ENCODE data around the gene ARF3. TPM values are rescaled to one million over a fixed set of nuclear protein-coding genes. Genes with fewer than 3 reads are reported as not detected.
A peak's percentile ranks its signal among the peaks of the same experiment; 100 is the strongest.

The ARF3 gene
- total and polyA plus RNA-seq, 12 donors = 30.3 to 90.8 (median 53.8) TPM

DNA sequence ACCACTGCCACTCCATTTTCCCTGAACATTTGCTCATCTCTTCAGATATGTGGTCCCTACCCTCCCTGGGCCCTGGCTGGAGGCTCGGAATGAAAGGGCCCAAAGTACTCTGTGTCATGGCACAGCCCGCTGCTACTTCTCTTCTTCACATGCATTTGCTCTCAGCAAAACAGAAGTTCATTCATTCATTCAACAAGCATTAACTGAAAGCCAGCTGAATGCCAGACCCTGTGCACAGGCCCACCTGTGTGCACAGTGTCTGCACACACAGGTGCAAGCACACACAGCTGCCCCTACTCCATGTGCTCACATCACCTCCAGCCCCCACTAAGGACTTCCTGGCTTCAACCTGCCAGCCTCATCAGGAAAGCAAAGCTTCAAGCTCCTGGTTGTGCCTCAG is 28.6 kb upstream of the ARF3 start:
- no peak overlapping the region for H3K4me3 ChIP-seq
- H3K27ac ChIP-seq = peak overlapping the region in 1 of 10 donors; percentile 30
- peak in 1 of 8 donors; percentile 7 for ATAC-seq
- H3K4me1 ChIP-seq = peaks cover 4 to 28% (median 14%) of the 10 kb centered on the region in 9 donors
- H3K27me3 ChIP-seq = peaks cover 12 to 100% (median 77%) of the 10 kb centered on the region in 7 donors
- DNase-seq = no peak
- intact Hi-C loops (cut with DNase I) = loop anchor here in 3 of 10 donors (5.0 to 10.0 kb wide), 4 partner anchors 51 to 131 kb away; partner anchors contain the start of genes DDX23 (in 1 of the 3) and FKBP11 (in 1 of the 3)
- H3K36me3 ChIP-seq = no peaks in the 10 kb centered on the region
- H3K9me3 ChIP-seq = no peaks in the 10 kb centered on the region
- WGBS, 2 donors = 60 to 63% methylated on average over 2 of the region's 2 CpGs
- TF ChIP-seq, protein P1, sequence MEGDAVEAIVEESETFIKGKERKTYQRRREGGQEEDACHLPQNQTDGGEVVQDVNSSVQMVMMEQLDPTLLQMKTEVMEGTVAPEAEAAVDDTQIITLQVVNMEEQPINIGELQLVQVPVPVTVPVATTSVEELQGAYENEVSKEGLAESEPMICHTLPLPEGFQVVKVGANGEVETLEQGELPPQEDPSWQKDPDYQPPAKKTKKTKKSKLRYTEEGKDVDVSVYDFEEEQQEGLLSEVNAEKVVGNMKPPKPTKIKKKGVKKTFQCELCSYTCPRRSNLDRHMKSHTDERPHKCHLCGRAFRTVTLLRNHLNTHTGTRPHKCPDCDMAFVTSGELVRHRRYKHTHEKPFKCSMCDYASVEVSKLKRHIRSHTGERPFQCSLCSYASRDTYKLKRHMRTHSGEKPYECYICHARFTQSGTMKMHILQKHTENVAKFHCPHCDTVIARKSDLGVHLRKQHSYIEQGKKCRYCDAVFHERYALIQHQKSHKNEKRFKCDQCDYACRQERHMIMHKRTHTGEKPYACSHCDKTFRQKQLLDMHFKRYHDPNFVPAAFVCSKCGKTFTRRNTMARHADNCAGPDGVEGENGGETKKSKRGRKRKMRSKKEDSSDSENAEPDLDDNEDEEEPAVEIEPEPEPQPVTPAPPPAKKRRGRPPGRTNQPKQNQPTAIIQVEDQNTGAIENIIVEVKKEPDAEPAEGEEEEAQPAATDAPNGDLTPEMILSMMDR (IDR thresholded peaks at IDR 0.05) = no peak

DNA sequence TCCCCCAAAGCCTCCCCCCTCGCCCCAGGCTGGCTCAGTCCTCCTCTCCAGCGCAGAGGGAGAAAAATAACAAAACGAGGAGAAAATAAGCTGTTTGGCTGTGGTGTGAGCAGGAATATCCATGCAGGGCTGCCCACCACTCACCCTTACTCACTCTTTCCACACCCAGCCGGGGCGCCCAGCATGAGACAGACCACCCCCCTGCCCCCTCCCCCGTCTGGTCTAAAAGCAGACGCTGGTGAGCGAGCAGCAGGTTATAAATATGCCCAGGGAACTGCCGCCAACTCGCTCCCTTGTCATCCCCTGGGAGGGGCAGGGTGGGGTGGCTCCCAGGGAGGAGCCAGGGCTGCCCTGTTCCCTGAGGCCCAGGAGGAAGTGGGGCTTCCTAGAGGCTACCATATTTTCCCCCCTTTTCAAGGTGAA is 28.2 kb upstream of the ARF3 start:
- ATAC-seq = peak; percentile 50 to 95 (median 84)
- peaks cover 8 to 33% (median 18%) of the 10 kb centered on the region in 9 donors for H3K4me1 ChIP-seq
- no peaks in the 10 kb centered on the region for H3K36me3 ChIP-seq
- WGBS, 2 donors = 9 to 13% methylated on average over 10 of the region's 10 CpGs
- peak; percentile 63 to 65 for DNase-seq
- peak overlapping the region in 4 of 10 donors; percentile 9 to 15 (median 14) for H3K4me3 ChIP-seq
- no peaks in the 10 kb centered on the region for H3K9me3 ChIP-seq
- intact Hi-C loops (cut with DNase I) = loop anchor here in 3 of 10 donors (5.0 to 10.0 kb wide), 4 partner anchors 51 to 131 kb away; partner anchors contain the start of genes DDX23 (in 1 of the 3) and FKBP11 (in 1 of the 3)
- peaks cover 16 to 100% (median 77%) of the 10 kb centered on the region in 7 donors for H3K27me3 ChIP-seq
- peak overlapping the region in 5 of 10 donors; percentile 15 to 47 (median 30) for H3K27ac ChIP-seq
- TF ChIP-seq, protein P1 (IDR thresholded peaks at IDR 0.05) = no peak

DNA sequence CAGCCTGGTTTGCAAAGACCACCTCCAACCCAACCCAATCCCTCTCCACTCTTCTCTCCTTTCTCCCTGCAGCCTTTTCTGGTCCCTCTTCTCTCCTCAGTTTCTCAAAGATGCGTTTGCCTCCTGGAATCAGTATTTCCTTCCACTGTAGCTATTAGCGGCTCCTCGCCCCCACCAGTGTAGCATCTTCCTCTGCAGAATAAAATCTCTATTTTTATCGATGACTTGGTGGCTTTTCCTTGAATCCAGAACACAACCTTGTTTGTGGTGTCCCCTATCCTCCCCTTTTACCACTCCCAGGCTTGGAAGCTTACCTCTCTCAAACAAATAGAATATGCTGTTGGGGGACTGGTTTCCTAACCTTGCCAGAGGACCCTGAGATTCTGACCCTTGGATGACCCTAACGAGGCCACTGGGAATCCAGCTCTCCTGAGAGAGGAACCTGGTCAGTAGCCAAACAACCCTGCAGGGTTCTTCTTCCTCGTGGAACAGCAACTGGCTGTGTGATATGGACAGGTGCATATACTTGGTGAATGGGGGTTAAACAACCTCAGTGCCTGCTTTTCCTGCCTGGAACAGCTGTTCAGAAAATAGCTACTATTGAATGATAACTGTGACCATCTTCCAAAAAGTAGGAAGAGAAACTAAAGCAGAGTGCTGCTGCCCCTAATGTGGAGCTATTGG is 25.3 kb upstream of the ARF3 start:
- TF ChIP-seq, protein P1 (IDR thresholded peaks at IDR 0.05) = no peak
- Histone ChIP-seq H3K27ac (no peak overlapping the region), H3K4me3 (no peak overlapping the region), H3K9me3 (no peaks in the 10 kb centered on the region), H3K4me1 (peaks cover 33 to 57% (median 46%) of the 10 kb centered on the region in 9 donors), H3K27me3 (peaks cover 40 to 100% (median 82%) of the 10 kb centered on the region in 7 donors), H3K36me3 (no peaks in the 10 kb centered on the region)
- intact Hi-C loops (cut with DNase I) = loop anchor here in 3 of 10 donors (10.0 kb wide), 3 partner anchors 48 to 128 kb away; partner anchors contain the start of genes DDX23 (in 1 of the 3) and FKBP11 (in 1 of the 3)
- 49 to 55% methylated on average over 6 of the region's 6 CpGs for WGBS, 2 donors
- ATAC-seq (no peak), DNase-seq (no peak)

DNA sequence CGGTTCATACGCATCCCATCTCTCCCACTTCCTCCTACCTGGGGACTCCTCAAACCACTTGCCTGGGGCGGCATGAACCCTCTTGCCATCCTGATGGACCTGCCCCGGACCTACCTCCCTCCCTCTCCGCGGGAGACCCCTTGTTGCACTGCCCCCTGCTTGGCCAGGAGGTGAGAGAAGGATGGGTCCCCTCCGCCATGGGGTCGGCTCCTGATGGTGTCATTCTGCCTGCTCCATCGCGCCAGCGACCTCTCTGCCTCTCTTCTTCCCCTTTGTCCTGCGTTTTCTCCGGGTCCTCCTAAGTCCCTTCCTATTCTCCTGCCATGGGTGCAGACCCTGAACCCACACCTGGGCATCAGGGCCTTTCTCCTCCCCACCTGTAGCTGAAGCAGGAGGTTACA is 24.5 kb upstream of the ARF3 start:
- Histone ChIP-seq H3K36me3 (no peaks in the 10 kb centered on the region), H3K4me3 (peak overlapping the region in 2 of 10 donors; percentile 30 to 45), H3K27me3 (peaks cover 40 to 100% (median 84%) of the 10 kb centered on the region in 7 donors), H3K27ac (no peak overlapping the region), H3K9me3 (no peaks in the 10 kb centered on the region), H3K4me1 (peaks cover 33 to 60% (median 46%) of the 10 kb centered on the region in 9 donors)
- intact Hi-C loops (cut with DNase I) = loop anchor here in 3 of 10 donors (10.0 kb wide), 3 partner anchors 47 to 127 kb away; partner anchors contain the start of genes DDX23 (in 1 of the 3) and FKBP11 (in 1 of the 3)
- TF ChIP-seq, protein P1 (IDR thresholded peaks at IDR 0.05) = no peak
- WGBS, 2 donors = 21 to 23% methylated on average over 13 of the region's 13 CpGs
- DNase-seq (no peak), ATAC-seq (no peak)

Data from heart right ventricle (tissue), 16 donors.